ENCODE results near the gene TAAR8. TPM values are rescaled to one million over a fixed set of nuclear protein-coding genes. Genes with fewer than 3 reads are reported as not detected.
"Not testable (repeated sequence)": the region's sequence is repeated elsewhere in the genome, so short reads cannot be mapped to it uniquely, and the experiment has no call there.

Gene TAAR8
- total RNA-seq, 1 donor from 2014 or later, result not detected

DNA sequence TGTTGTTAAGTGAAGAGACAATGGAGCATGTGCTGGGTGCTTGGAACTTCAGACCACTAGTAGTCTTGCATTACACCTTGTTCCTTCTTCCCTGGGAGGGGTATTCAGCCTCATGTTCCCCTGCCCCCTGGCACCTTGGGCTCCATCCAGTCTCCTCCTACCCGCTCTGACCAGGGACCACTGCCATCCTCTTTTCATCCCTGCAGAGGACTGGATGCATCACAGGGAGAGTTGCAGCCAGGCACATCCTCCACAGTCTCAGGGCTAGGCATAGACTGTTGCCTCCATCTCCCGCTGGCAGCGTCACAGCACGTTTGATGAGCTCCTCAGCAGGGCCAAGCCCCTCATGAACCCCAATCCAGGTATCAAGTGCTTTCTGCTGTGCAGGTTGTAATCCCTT lies 1.3 kb upstream of the TAAR8 start:
- TF ChIP-seq, protein P1, sequence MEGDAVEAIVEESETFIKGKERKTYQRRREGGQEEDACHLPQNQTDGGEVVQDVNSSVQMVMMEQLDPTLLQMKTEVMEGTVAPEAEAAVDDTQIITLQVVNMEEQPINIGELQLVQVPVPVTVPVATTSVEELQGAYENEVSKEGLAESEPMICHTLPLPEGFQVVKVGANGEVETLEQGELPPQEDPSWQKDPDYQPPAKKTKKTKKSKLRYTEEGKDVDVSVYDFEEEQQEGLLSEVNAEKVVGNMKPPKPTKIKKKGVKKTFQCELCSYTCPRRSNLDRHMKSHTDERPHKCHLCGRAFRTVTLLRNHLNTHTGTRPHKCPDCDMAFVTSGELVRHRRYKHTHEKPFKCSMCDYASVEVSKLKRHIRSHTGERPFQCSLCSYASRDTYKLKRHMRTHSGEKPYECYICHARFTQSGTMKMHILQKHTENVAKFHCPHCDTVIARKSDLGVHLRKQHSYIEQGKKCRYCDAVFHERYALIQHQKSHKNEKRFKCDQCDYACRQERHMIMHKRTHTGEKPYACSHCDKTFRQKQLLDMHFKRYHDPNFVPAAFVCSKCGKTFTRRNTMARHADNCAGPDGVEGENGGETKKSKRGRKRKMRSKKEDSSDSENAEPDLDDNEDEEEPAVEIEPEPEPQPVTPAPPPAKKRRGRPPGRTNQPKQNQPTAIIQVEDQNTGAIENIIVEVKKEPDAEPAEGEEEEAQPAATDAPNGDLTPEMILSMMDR (IDR thresholded peaks at IDR 0.05), result no peak
- intact Hi-C loops (cut with DNase I), result no loop called here
- no peaks in the 10 kb centered on the region for H3K4me1 ChIP-seq

DNA sequence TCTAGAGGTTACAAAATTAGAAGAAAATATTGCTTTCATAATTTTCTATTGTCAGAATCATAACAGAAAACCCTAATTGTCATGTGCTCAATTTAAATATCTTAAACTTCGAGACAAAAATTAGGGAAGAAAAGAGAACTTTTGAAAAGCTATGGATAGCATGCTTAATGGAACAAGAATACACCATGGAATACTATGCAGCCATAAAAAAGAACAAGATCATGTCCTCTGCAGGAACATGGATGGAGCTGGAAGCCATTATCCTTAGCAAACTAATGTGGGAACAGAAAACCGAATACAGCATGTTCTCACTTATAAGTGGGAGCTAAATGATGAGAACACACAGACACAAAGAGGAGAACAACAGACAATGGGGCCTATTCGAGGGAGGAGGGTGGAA lies 7.6 kb downstream of the TAAR8 start:
- H3K4me3 ChIP-seq; H3K36me3 ChIP-seq; H3K27ac ChIP-seq; H3K9me3 ChIP-seq; H3K4me1 ChIP-seq; H3K27me3 ChIP-seq; DNase-seq (ENCODE audit: low spot score in 2 of 2); intact Hi-C loops (cut with DNase I): not testable (repeated sequence)

More for the DNA sequence above, 1.3 kb upstream of the TAAR8 start:
- H3K4me3 ChIP-seq, result no peak overlapping the region
- H3K9me3 ChIP-seq, result no peaks in the 10 kb centered on the region
- no peak overlapping the region for H3K27ac ChIP-seq
- no peaks in the 10 kb centered on the region for H3K27me3 ChIP-seq
- no peaks in the 10 kb centered on the region for H3K36me3 ChIP-seq
- DNase-seq (ENCODE audit: low spot score in 2 of 2), result no peak

DNA sequence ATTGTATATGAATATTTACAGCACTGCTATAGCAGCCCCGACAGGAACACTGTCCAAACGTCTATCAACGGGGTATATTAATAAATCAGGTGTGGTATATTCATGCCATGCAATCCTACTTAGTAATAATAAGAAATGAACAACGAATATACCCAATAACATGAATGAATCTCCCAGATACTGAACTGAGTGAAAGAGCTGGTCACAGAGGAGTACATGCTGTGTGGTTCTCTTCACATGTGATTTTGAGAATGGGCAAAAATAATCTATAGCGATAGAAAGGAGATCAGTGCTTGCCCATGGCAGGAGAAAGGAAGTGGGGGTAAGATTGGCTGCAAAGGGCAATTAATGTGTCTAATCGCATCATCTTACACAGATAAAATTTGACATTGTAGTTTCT lies 13.9 kb downstream of the TAAR8 start:
- intact Hi-C loops (cut with DNase I), result no loop called here
- Histone ChIP-seq H3K36me3 (no peaks in the 10 kb centered on the region), H3K27me3 (no peaks in the 10 kb centered on the region), H3K9me3 (no peaks in the 10 kb centered on the region), H3K4me1 (no peaks in the 10 kb centered on the region), H3K27ac (no peak overlapping the region), H3K4me3 (no peak overlapping the region)
- TF ChIP-seq, protein P1 (IDR thresholded peaks at IDR 0.05), result no peak
- DNase-seq (ENCODE audit: low spot score in 2 of 2), result no peak

DNA sequence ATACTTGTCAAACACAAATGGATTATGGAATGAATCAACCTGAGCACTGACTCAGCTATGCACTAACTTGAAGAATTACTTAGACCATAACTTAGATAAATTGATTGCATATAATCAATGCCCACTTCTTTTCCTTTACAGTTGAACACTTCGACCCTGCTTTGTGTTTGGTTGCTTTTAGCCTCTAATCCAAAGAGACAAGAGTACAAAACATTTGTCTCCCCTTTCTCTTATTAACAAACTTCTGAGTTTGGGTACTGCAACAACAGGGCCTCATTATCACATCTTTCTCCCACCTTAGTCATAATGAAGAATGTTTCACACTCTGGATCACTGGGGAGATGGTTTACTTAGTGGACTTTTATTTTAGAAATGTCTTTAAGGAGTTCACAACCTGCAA lies 15.1 kb downstream of the TAAR8 start:
- intact Hi-C loops (cut with DNase I), result no loop called here
- H3K27me3 ChIP-seq, result no peaks in the 10 kb centered on the region
- TF ChIP-seq, protein P1 (IDR thresholded peaks at IDR 0.05), result no peak
- no peak overlapping the region for H3K4me3 ChIP-seq
- DNase-seq (ENCODE audit: low spot score in 2 of 2), result no peak
- no peaks in the 10 kb centered on the region for H3K4me1 ChIP-seq
- H3K36me3 ChIP-seq, result no peaks in the 10 kb centered on the region
- H3K27ac ChIP-seq, result no peak overlapping the region
- H3K9me3 ChIP-seq, result no peaks in the 10 kb centered on the region

DNA sequence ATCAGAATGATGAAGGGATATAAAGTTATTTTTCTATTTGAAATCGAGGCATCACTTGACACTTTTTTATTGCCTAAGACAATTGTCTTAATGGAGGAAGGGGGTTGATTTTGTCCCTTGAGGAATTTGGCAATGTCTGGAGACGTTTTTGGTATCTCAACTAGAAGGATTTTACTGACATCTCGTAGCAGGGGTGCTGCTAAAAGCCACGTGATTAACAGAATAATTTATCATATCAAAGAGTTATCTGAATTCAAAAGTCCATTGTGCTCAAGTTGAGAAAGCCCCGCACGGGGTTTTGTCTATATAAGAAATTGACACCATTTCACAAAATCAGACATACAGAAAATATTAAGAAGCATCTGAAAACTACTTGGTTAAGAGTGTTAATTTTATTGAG lies 16.1 kb downstream of the TAAR8 start:
- DNase-seq (ENCODE audit: low spot score in 2 of 2), result no peak
- intact Hi-C loops (cut with DNase I), result no loop called here

DNA sequence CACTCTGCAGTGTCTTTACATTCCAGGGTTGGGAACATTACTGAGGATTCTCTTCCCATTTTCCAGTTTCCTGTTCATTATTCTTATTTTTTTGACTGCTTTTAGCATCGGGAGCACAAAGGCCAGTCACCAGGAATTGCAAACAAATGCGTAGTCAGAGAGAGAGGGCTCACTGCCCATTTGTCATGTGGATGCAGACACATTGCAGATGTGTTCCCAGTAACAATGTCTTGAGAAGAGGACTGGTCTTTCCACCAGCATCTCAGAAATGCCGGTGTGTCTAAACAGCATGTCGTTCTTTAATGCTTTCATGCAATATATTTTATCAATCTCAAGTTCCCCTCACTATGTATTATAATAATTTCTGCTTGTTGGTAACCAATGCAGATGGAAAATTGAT lies 16.7 kb downstream of the TAAR8 start:
- Histone ChIP-seq H3K9me3 (no peaks in the 10 kb centered on the region), H3K4me3 (no peak overlapping the region), H3K36me3 (no peaks in the 10 kb centered on the region), H3K4me1 (no peaks in the 10 kb centered on the region), H3K27ac (no peak overlapping the region), H3K27me3 (no peaks in the 10 kb centered on the region)
- intact Hi-C loops (cut with DNase I), result no loop called here
- TF ChIP-seq, protein P1 (IDR thresholded peaks at IDR 0.05), result no peak
- no peak for DNase-seq (ENCODE audit: low spot score in 2 of 2)

More for the DNA sequence above, 16.1 kb downstream of the TAAR8 start:
- Histone ChIP-seq H3K4me1 (no peaks in the 10 kb centered on the region), H3K27me3 (no peaks in the 10 kb centered on the region), H3K27ac (no peak overlapping the region), H3K36me3 (no peaks in the 10 kb centered on the region), H3K9me3 (no peaks in the 10 kb centered on the region), H3K4me3 (no peak overlapping the region)
- TF ChIP-seq, protein P1 (IDR thresholded peaks at IDR 0.05), result no peak
